Right atrium auricular region (tissue), 2 donors: ENCODE measurements around the gene PAX1. TPM values are rescaled to one million over a fixed set of nuclear protein-coding genes. Genes with fewer than 3 reads are reported as not detected.

Source experiments
- DNase-seq: peaks from one replicate; pipeline ENCODE4 v3.0.0-alpha.2; 2019; ENCODE audit warnings: low spot score
- H3K27ac ChIP-seq, 2 donors: fragments of 200-600 bp; sonication (generic); 1 replicate in 1 of 2; 2 replicates in 1 of 2; pipeline ENCODE4 v1.5.1; 2016 to 2019
- H3K27me3 ChIP-seq, 2 donors: fragments of 200-600 bp; sonication (generic); one replicate each; pipeline versions ENCODE4 v1.5.1 to v1.6.0; 2017 to 2019
- H3K36me3 ChIP-seq: fragments of 200-600 bp; sonication (generic); one replicate; pipeline ENCODE4 v1.5.1; 2016
- H3K4me1 ChIP-seq, 2 donors: fragments of 200-600 bp; sonication (generic); one replicate each; pipeline versions ENCODE4 v1.5.1 to v1.6.0; 2017 to 2019
- H3K4me3 ChIP-seq, 2 donors: fragments of 200-600 bp; sonication (generic); 1 replicate in 1 of 2; 2 replicates in 1 of 2; pipeline ENCODE4 v1.5.1; 2017 to 2019; ENCODE audit warnings: mild to moderate bottlenecking in 1 of 2, moderate library complexity in 1 of 2
- H3K9me3 ChIP-seq, 2 donors: fragments of 200-600 bp; sonication (generic); one replicate each; pipeline ENCODE4 v1.5.1; 2019
- CTCF ChIP-seq, 2 donors: fragments of 200-600 bp; sonication (generic); IDR thresholded peaks; one replicate each; pipeline ENCODE4 v1.5.1; 2019; ENCODE audit warnings: antibody characterized with exemption in 2 of 2
- total RNA-seq, 2 donors: library from RNA; depleted of rRNA; stranded (reverse); fragments of >200 nt; gene quantifications; one replicate each; pipeline ENCODE4 v1.1.0, GENCODE V29; 2016

The PAX1 gene
- total RNA-seq, 2 donors from 2014 or later, result not detected

GRCh38 chr20:21710341-21710740 is 4.9 kb downstream of the PAX1 start:
- peaks cover 18 to 35% of the 10 kb centered on the region in 2 donors for H3K27me3 ChIP-seq
- no peak for TF ChIP-seq CTCF (IDR thresholded peaks at IDR 0.05)
- H3K4me1 ChIP-seq, result peaks cover 0 to 10% of the 10 kb centered on the region in 2 donors
- H3K27ac ChIP-seq, result no peak overlapping the region
- no peak overlapping the region for H3K4me3 ChIP-seq
- no peaks in the 10 kb centered on the region for H3K9me3 ChIP-seq
- no peaks in the 10 kb centered on the region for H3K36me3 ChIP-seq
- no peak for DNase-seq

DNA sequence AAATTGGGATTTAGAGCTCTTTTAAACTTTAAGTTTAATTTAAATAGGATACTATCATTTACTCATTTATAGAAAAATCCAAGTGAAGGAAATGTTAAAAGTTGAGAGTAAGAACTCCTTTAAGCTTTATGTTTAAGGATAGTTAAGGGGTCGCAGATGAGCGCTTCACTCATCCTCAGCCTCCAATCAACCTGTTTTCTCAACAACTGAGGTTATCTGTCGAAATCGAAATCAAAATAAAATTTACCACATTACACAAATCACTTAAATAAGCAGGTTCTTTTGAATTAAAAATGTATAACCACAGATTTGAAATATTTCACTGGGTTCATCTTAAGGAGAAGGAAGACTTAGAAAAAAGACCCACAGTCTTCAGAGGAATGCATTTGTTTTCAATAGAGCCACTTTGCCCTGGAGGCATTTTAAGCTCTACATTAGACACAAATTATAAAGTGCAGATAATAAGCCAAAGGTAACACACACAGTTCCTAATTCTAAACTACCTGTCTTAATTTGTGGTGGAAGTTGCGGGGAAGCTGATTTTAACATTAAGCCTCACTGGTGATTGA is 5.5 kb downstream of the PAX1 start:
- Histone ChIP-seq H3K9me3 (no peaks in the 10 kb centered on the region), H3K4me1 (peaks cover 0 to 7% of the 10 kb centered on the region in 2 donors), H3K27ac (no peak overlapping the region), H3K4me3 (no peak overlapping the region), H3K27me3 (peaks cover 18 to 34% of the 10 kb centered on the region in 2 donors), H3K36me3 (no peaks in the 10 kb centered on the region)
- TF ChIP-seq CTCF (IDR thresholded peaks at IDR 0.05), result no peak
- no peak for DNase-seq

- Histone ChIP-seq H3K4me3 (no peak overlapping the region), H3K4me1 (no peaks in the 10 kb centered on the region), H3K27ac (no peak overlapping the region), H3K27me3 (peaks cover 18% of the 10 kb centered on the region in 2 donors), H3K9me3 (no peaks in the 10 kb centered on the region), H3K36me3 (no peaks in the 10 kb centered on the region)
- no peak for DNase-seq
- no peak for TF ChIP-seq CTCF (IDR thresholded peaks at IDR 0.05)
Measured at GRCh38 chr20:21712443-21713059, 7.1 kb downstream of the PAX1 start.

- Histone ChIP-seq H3K27me3 (peaks cover 9 to 13% of the 10 kb centered on the region in 2 donors), H3K9me3 (no peaks in the 10 kb centered on the region), H3K27ac (no peak overlapping the region), H3K36me3 (no peaks in the 10 kb centered on the region), H3K4me3 (no peak overlapping the region), H3K4me1 (no peaks in the 10 kb centered on the region)
- TF ChIP-seq CTCF (IDR thresholded peaks at IDR 0.05), result no peak
- DNase-seq, result no peak
Measured at GRCh38 chr20:21713470-21713869, 8.0 kb downstream of the PAX1 start.

DNA sequence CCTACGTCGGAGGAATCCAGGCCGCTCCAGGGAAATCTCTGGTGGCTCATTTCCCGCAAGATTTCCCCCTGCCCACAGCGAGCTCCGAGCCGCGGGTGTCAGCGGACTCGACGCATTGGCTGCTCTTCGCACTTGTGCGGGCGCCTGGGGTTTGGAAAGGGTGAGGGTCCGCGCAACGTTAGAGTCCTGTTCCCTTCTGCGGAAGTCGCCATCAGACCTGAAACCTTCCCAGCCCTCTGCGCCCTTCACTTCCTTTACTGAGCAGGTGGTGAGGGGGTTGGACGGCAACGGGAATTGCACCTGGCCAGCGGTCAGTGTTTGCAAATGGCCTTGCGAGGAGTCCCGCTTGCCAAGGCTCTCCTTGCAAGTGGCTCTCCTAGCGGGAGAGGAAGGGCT is 8.4 kb downstream of the PAX1 start:
- H3K9me3 ChIP-seq, result no peaks in the 10 kb centered on the region
- no peak for TF ChIP-seq CTCF (IDR thresholded peaks at IDR 0.05)
- peaks cover 8% of the 10 kb centered on the region in 2 donors for H3K27me3 ChIP-seq
- H3K4me1 ChIP-seq, result no peaks in the 10 kb centered on the region
- H3K36me3 ChIP-seq, result no peaks in the 10 kb centered on the region
- DNase-seq, result no peak
- H3K4me3 ChIP-seq, result no peak overlapping the region
- no peak overlapping the region for H3K27ac ChIP-seq
